HepG2 (cell line): ENCODE results near the gene SIRT7. TPM values are rescaled to one million over a fixed set of nuclear protein-coding genes. Genes with fewer than 3 reads are reported as not detected.
A peak's percentile ranks its signal among the peaks of the same experiment; 100 is the strongest.

Experiments used
- CCAR2 ChIP-seq: fragments of 200-400 bp; formaldehyde crosslinking; optimal IDR thresholded peaks from 2 replicates; pipeline ENCODE3; 2018; ENCODE audit warnings: low read depth, mild to moderate bottlenecking, low read length, moderate library complexity
- CHD2 ChIP-seq: IDR thresholded peaks from 2 replicates; pipeline ENCODE4 v1.6.1; 2011; ENCODE audit warnings: low read depth, low read length, improper control_type of control experiment
- FIP1L1 ChIP-seq: fragments of 200-400 bp; formaldehyde crosslinking; IDR thresholded peaks from 2 replicates; pipeline ENCODE4 v1.6.1; 2018; ENCODE audit warnings: low read depth, mild to moderate bottlenecking, low read length, moderate library complexity, borderline replicate concordance; ENCODE audit not compliant: insufficient read depth
- GMEB2 ChIP-seq: IDR thresholded peaks from 2 replicates; pipeline ENCODE4 v1.6.1; 2016; ENCODE audit warnings: missing biosample characterization, missing genetic modification reagents, low read depth
- KLF12 ChIP-seq: sonication (generic); formaldehyde crosslinking; IDR thresholded peaks from 2 replicates; pipeline ENCODE4 v1.4.0; 2020; ENCODE audit warnings: missing genetic modification reagents, borderline replicate concordance
- MAFK ChIP-seq, 2 experiments: IDR thresholded peaks in 1 of 2; conservative IDR thresholded peaks in 1 of 2; 2 replicates each; pipeline ENCODE4 v1.6.1; 2011; ENCODE audit warnings: improper control_type of control experiment in 2 of 2, low read length in 2 of 2
- SRY ChIP-seq: sonication (generic); formaldehyde crosslinking; IDR thresholded peaks from 2 replicates; pipeline ENCODE4 v1.8.0; 2022; ENCODE audit warnings: mild to moderate bottlenecking, missing genetic modification reagents
- TBX3 ChIP-seq: fragments of 450-650 bp; IDR thresholded peaks from 2 replicates; pipeline ENCODE4 v1.6.1; 2017; ENCODE audit warnings: antibody characterized with exemption, mild to moderate bottlenecking, inconsistent platforms, borderline replicate concordance
- ZFP1 ChIP-seq: IDR thresholded peaks from 2 replicates; pipeline ENCODE4 v1.6.1; 2016
- ZNF143 ChIP-seq: sonication (generic); formaldehyde crosslinking; IDR thresholded peaks from 2 replicates; pipeline ENCODE4 v1.4.0; 2020; ENCODE audit warnings: missing genetic modification reagents
- ZNF281 ChIP-seq: sonication (generic); formaldehyde crosslinking; IDR thresholded peaks from 2 replicates; pipeline ENCODE4 v1.4.0; 2020; ENCODE audit warnings: missing genetic modification reagents, borderline replicate concordance
- ZNF335 ChIP-seq: sonication (generic); formaldehyde crosslinking; IDR thresholded peaks from 2 replicates; pipeline ENCODE4 v1.4.0; 2020; ENCODE audit warnings: missing genetic modification reagents
- ZNF441 ChIP-seq: sonication (generic); formaldehyde crosslinking; IDR thresholded peaks from 2 replicates; pipeline ENCODE4 v1.7.0; 2021; ENCODE audit warnings: missing genetic modification reagents, borderline replicate concordance
- ZNF570 ChIP-seq: sonication (generic); formaldehyde crosslinking; IDR thresholded peaks from 2 replicates; pipeline ENCODE4 v1.4.0; 2020; ENCODE audit warnings: mild to moderate bottlenecking, missing genetic modification reagents, borderline replicate concordance
- ZSCAN12 ChIP-seq: sonication (generic); formaldehyde crosslinking; IDR thresholded peaks from 2 replicates; pipeline ENCODE4 v1.9.0; 2021; ENCODE audit warnings: mild to moderate bottlenecking, missing genetic modification reagents
- ZSCAN20 ChIP-seq: sonication (generic); formaldehyde crosslinking; IDR thresholded peaks from 2 replicates; pipeline ENCODE4 v1.4.0; 2020; ENCODE audit warnings: missing genetic modification reagents, mild to moderate bottlenecking, borderline replicate concordance
- polyA plus RNA-seq, 8 experiments: library from polyadenylated mRNA; depleted of rRNA in 3 of 8; stranded (reverse) in 7 of 8; unstranded in 1 of 8; fragments of >200 nt; fragmentation: Illumina TruSeq in 4 of 8; extraction: Trizol in 4 of 8; gene quantifications; 2 replicates each; pipeline versions ENCODE4 v1.2.1 to v1.2.3, GENCODE V29; 2011 to 2016; ENCODE audit warnings: low read depth in 4 of 8, missing spikeins in 1 of 8, mixed read lengths in 1 of 8; ENCODE audit not compliant: insufficient read depth in 1 of 8
- total RNA-seq, 5 experiments: library from RNA; depleted of rRNA; stranded (reverse); fragments of >200 nt; fragmentation: Illumina TruSeq; extraction: Trizol; gene quantifications; 2 replicates each; pipeline ENCODE4 v1.2.3, GENCODE V29; 2016; ENCODE audit warnings: low read depth in 1 of 5

The SIRT7 gene
- total and polyA plus RNA-seq, 2 of the 13 experiments (the other 11 are each of a cell fraction or from before 2014, with no cell fraction given): 8.3 to 24.8 TPM

GRCh38 chr17:81871387-81872230 lies 46.4 kb downstream of the SIRT7 start (continued):
- TF ChIP-seq ZNF335 (CRISPR knock-in tag) (0 out of 2 replicates have a peak, but pooled peaks have one; percentile 16), FIP1L1 (no peak), ZSCAN12 (CRISPR knock-in tag) (peak; percentile 58; the same call in 1 of the 2 replicates), ZNF281 (peak; percentile 64), GMEB2 (peak; percentile 70), SRY (CRISPR knock-in tag) (peak; percentile 99), ZNF570 (peak; percentile 90; the same call in 1 of the 2 replicates), MAFK (conservative IDR thresholded peaks at IDR 0.05 in 1 of 2, IDR thresholded peaks at IDR 0.05 in 1 of 2; ENCODE audit: low read length in 2 of 2) (no peak), ZFP1 (CRISPR knock-in tag) (no peak), CCAR2 (no peak), TBX3 (peak; percentile 59), CHD2 (0 out of 2 replicates have a peak, but pooled peaks have one; percentile 0), ZNF441 (peak; percentile 89), ZSCAN20 (CRISPR knock-in tag) (peak; percentile 89), KLF12 (peak; percentile 72), ZNF143 (CRISPR knock-in tag) (peak; percentile 73)
